ENCODE results near the gene DNAH12. TPM values are rescaled to one million over a fixed set of nuclear protein-coding genes. Genes with fewer than 3 reads are reported as not detected.

DNAH12 gene
- total RNA-seq, 6 experiments from 2014 or later = 0.05 to 0.07 (median 0.05) TPM; not detected in 1

- peaks cover 8% of the 10 kb centered on the region for H3K27me3 Mint-ChIP-seq (ENCODE audit: insufficient read depth)
- H3K4me1 Mint-ChIP-seq (ENCODE audit: low read depth) = no peaks in the 10 kb centered on the region
- H3K27ac Mint-ChIP-seq = no peak overlapping the region
- H3K9me3 Mint-ChIP-seq = no peaks in the 10 kb centered on the region
- peak; percentile 33 for DNase-seq
- H3K4me3 Mint-ChIP-seq = peak overlapping the region; percentile 52
- H3K36me3 Mint-ChIP-seq (ENCODE audit: low read depth) = no peaks in the 10 kb centered on the region
- TF ChIP-seq CTCF (IDR thresholded peaks at IDR 0.05) = peak; percentile 81
Observed at GRCh38 chr3:57397175-57398026, 146.7 kb downstream of the DNAH12 start.

- DNase-seq = no peak
Observed at GRCh38 chr3:57393977-57394376, 150.2 kb downstream of the DNAH12 start.

GRCh38 chr3:57391767-57392166, 152.4 kb downstream of the DNAH12 start:
- TF ChIP-seq CTCF (IDR thresholded peaks at IDR 0.05) = no peak
- H3K27ac Mint-ChIP-seq = no peak overlapping the region

More at GRCh38 chr3:57393977-57394376, 150.2 kb downstream of the DNAH12 start:
- no peak for TF ChIP-seq CTCF (IDR thresholded peaks at IDR 0.05)
- H3K36me3 Mint-ChIP-seq (ENCODE audit: low read depth) = no peaks in the 10 kb centered on the region
- H3K4me3 Mint-ChIP-seq = no peak overlapping the region
- no peaks in the 10 kb centered on the region for H3K4me1 Mint-ChIP-seq (ENCODE audit: low read depth)
- H3K27me3 Mint-ChIP-seq (ENCODE audit: insufficient read depth) = peaks cover 7% of the 10 kb centered on the region
- H3K9me3 Mint-ChIP-seq = no peaks in the 10 kb centered on the region
- no peak overlapping the region for H3K27ac Mint-ChIP-seq

GRCh38 chr3:57389271-57389670, 154.9 kb downstream of the DNAH12 start:
- H3K9me3 Mint-ChIP-seq = no peaks in the 10 kb centered on the region

More at GRCh38 chr3:57391767-57392166, 152.4 kb downstream of the DNAH12 start:
- H3K9me3 Mint-ChIP-seq = no peaks in the 10 kb centered on the region
- peaks cover 7% of the 10 kb centered on the region; the same call in 1 of the 2 replicates for H3K27me3 Mint-ChIP-seq (ENCODE audit: insufficient read depth)
- no peaks in the 10 kb centered on the region for H3K36me3 Mint-ChIP-seq (ENCODE audit: low read depth)
- no peaks in the 10 kb centered on the region for H3K4me1 Mint-ChIP-seq (ENCODE audit: low read depth)
- DNase-seq = no peak
- no peak overlapping the region for H3K4me3 Mint-ChIP-seq

GRCh38 chr3:57386307-57386706, 157.8 kb downstream of the DNAH12 start:
- Mint-ChIP-seq H3K9me3 (no peaks in the 10 kb centered on the region), H3K27ac (no peak overlapping the region), H3K36me3 (ENCODE audit: low read depth) (no peaks in the 10 kb centered on the region), H3K4me1 (ENCODE audit: low read depth) (no peaks in the 10 kb centered on the region), H3K4me3 (no peak overlapping the region), H3K27me3 (ENCODE audit: insufficient read depth) (peaks cover 4% of the 10 kb centered on the region; the same call in 1 of the 2 replicates)
- no peak for DNase-seq
- no peak for TF ChIP-seq CTCF (IDR thresholded peaks at IDR 0.05)

More at GRCh38 chr3:57389271-57389670, 154.9 kb downstream of the DNAH12 start:
- TF ChIP-seq CTCF (IDR thresholded peaks at IDR 0.05) = no peak
- Mint-ChIP-seq H3K4me3 (no peak overlapping the region), H3K27ac (no peak overlapping the region), H3K27me3 (ENCODE audit: insufficient read depth) (peaks cover 7% of the 10 kb centered on the region; the same call in 1 of the 2 replicates), H3K4me1 (ENCODE audit: low read depth) (no peaks in the 10 kb centered on the region), H3K36me3 (ENCODE audit: low read depth) (no peaks in the 10 kb centered on the region)
- DNase-seq = no peak

Data from HFFc6 (cell line).